Peyer's patch (tissue), 4 donors: Measurements from ENCODE around the gene MME.

Experiments
- CTCF ChIP-seq, 6 experiments: fragments of 450-650 bp in 4 of 6; fragments of 200-600 bp in 2 of 6; sonication (generic) in 1 of 6; IDR thresholded peaks; one replicate each; pipeline ENCODE4 v1.5.1; 2017 to 2019; ENCODE audit warnings: antibody characterized with exemption in 6 of 6, mild to moderate bottlenecking in 3 of 6, moderate library complexity in 1 of 6
- POLR2A ChIP-seq, 2 donors: fragments of 450-650 bp; IDR thresholded peaks; one replicate each; pipeline ENCODE4 v1.5.1; 2017; ENCODE audit warnings: antibody characterized with exemption in 2 of 2, mild to moderate bottlenecking in 2 of 2, moderate library complexity in 2 of 2

- TF ChIP-seq CTCF (IDR thresholded peaks at IDR 0.05) (no peak), POLR2A (IDR thresholded peaks at IDR 0.05) (no peak)
Measured at GRCh38 chr3:155211940-155212339, 131.8 kb downstream of the MME start.
